Ascending aorta (tissue), 2 donors: ENCODE measurements around the gene CADM2. TPM values are rescaled to one million over a fixed set of nuclear protein-coding genes. Genes with fewer than 3 reads are reported as not detected.

Experiments
- DNase-seq, 2 donors: peaks; one replicate each; pipeline ENCODE4 v3.0.0-alpha.2; 2019; ENCODE audit warnings: low spot score in 2 of 2
- H3K27ac ChIP-seq, 2 donors: fragments of 200-600 bp; sonication (generic); one replicate each; pipeline ENCODE4 v1.5.1; 2016 to 2017; ENCODE audit warnings: mild to moderate bottlenecking in 1 of 2
- H3K27me3 ChIP-seq: fragments of 200-600 bp; sonication (generic); one replicate; pipeline ENCODE4 v1.5.1; 2017
- H3K36me3 ChIP-seq, 2 donors: fragments of 200-600 bp; sonication (generic); one replicate each; pipeline ENCODE4 v1.5.1; 2016
- H3K4me1 ChIP-seq, 2 donors: fragments of 200-600 bp; sonication (generic); one replicate each; pipeline ENCODE4 v1.5.1; 2016 to 2017; ENCODE audit warnings: mild to moderate bottlenecking in 1 of 2
- H3K4me3 ChIP-seq, 2 donors: fragments of 200-600 bp; sonication (generic); one replicate each; pipeline ENCODE4 v1.5.1; 2016 to 2017; ENCODE audit warnings: mild to moderate bottlenecking in 1 of 2
- H3K9me3 ChIP-seq, 2 donors: fragments of 200-600 bp; sonication (generic); one replicate each; pipeline ENCODE4 v1.5.1; 2016
- CTCF ChIP-seq, 3 experiments: fragments of 200-600 bp in 2 of 3; fragments of 450-650 bp in 1 of 3; sonication (generic) in 2 of 3; IDR thresholded peaks; one replicate each; pipeline ENCODE4 v1.5.1; 2016 to 2019; ENCODE audit warnings: antibody characterized with exemption in 3 of 3, mild to moderate bottlenecking in 1 of 3, moderate library complexity in 1 of 3
- intact Hi-C: fragments of 100-400 bp; cut with DNase I; formaldehyde crosslinking; loops from one replicate; pipeline ENCODE4 v1.15.1; 2023
- total RNA-seq: library from RNA; depleted of rRNA; stranded (reverse); fragments of >200 nt; gene quantifications from one replicate; pipeline ENCODE4 v1.1.0, GENCODE V29; 2016

CADM2 gene
- total RNA-seq, 1 donor from 2014 or later, result 23.0 TPM

GRCh38 chr3:85476891-85477495 lies 518.2 kb downstream of the CADM2 start:
- H3K4me1 ChIP-seq, result no peaks in the 10 kb centered on the region
- no peak overlapping the region for H3K27ac ChIP-seq
- H3K36me3 ChIP-seq, result no peaks in the 10 kb centered on the region
- H3K9me3 ChIP-seq, result no peaks in the 10 kb centered on the region
- intact Hi-C loops, result no loop called here
- H3K4me3 ChIP-seq, result no peak overlapping the region
- no peak for DNase-seq
- no peaks in the 10 kb centered on the region for H3K27me3 ChIP-seq
- no peak for TF ChIP-seq CTCF (IDR thresholded peaks at IDR 0.05)

- H3K4me3 ChIP-seq, result no peak overlapping the region
- H3K27ac ChIP-seq, result no peak overlapping the region
- H3K27me3 ChIP-seq, result no peaks in the 10 kb centered on the region
- no peaks in the 10 kb centered on the region for H3K4me1 ChIP-seq
- DNase-seq, result no peak
- TF ChIP-seq CTCF (IDR thresholded peaks at IDR 0.05), result no peak
- H3K36me3 ChIP-seq, result no peaks in the 10 kb centered on the region
- intact Hi-C loops, result no loop called here
- no peaks in the 10 kb centered on the region for H3K9me3 ChIP-seq
Measured at GRCh38 chr3:85481411-85482212, 522.8 kb downstream of the CADM2 start.

- intact Hi-C loops, result no loop called here
- H3K27ac ChIP-seq, result no peak overlapping the region
- no peaks in the 10 kb centered on the region for H3K36me3 ChIP-seq
Measured at GRCh38 chr3:85482213-85482490, 523.4 kb downstream of the CADM2 start.

GRCh38 chr3:85483986-85484385 lies 525.2 kb downstream of the CADM2 start:
- Histone ChIP-seq H3K9me3 (no peaks in the 10 kb centered on the region), H3K27me3 (no peaks in the 10 kb centered on the region), H3K4me1 (no peaks in the 10 kb centered on the region), H3K4me3 (no peak overlapping the region), H3K27ac (no peak overlapping the region), H3K36me3 (no peaks in the 10 kb centered on the region)
- no peak for DNase-seq
- intact Hi-C loops, result no loop called here
- no peak for TF ChIP-seq CTCF (IDR thresholded peaks at IDR 0.05)

More at GRCh38 chr3:85482213-85482490, 523.4 kb downstream of the CADM2 start:
- Histone ChIP-seq H3K9me3 (no peaks in the 10 kb centered on the region), H3K4me1 (no peaks in the 10 kb centered on the region), H3K4me3 (no peak overlapping the region), H3K27me3 (no peaks in the 10 kb centered on the region)
- TF ChIP-seq CTCF (IDR thresholded peaks at IDR 0.05), result no peak
- no peak for DNase-seq

- intact Hi-C loops, result no loop called here
- DNase-seq, result no peak
- Histone ChIP-seq H3K27ac (no peak overlapping the region), H3K4me1 (no peaks in the 10 kb centered on the region), H3K9me3 (no peaks in the 10 kb centered on the region), H3K4me3 (no peak overlapping the region), H3K27me3 (no peaks in the 10 kb centered on the region), H3K36me3 (no peaks in the 10 kb centered on the region)
- no peak for TF ChIP-seq CTCF (IDR thresholded peaks at IDR 0.05)
Measured at GRCh38 chr3:85487375-85487774, 528.6 kb downstream of the CADM2 start.
